OCI-LY1 (cell line): Measurements from ENCODE around the gene TFPI2.

Experiments used
- H2AFZ ChIP-seq: fragments of 200-600 bp; sonication (generic), shearing (Covaris generic); 2 replicates; pipeline ENCODE4 v1.6.0; 2014; ENCODE audit warnings: antibody characterized with exemption, mild to moderate bottlenecking, low read length
- H3F3A ChIP-seq: fragments of 200-600 bp; sonication (generic), shearing (Covaris generic); 2 replicates; pipeline ENCODE4 v1.6.0; 2014; ENCODE audit warnings: mild to moderate bottlenecking, antibody characterized with exemption, low read length, moderate library complexity; ENCODE audit not compliant: insufficient read depth
- H3K27ac ChIP-seq: fragments of 200-600 bp; sonication (generic); 2 replicates; pipeline ENCODE4 v1.5.1; 2014; ENCODE audit warnings: low read length, mixed run types, mild to moderate bottlenecking, low read depth; ENCODE audit not compliant: poor library complexity, severe bottlenecking
- H3K27me3 ChIP-seq: fragments of 200-600 bp; sonication (generic); 2 replicates; pipeline ENCODE4 v1.6.0; 2014; ENCODE audit warnings: antibody characterized with exemption, mild to moderate bottlenecking, low read length, moderate library complexity; ENCODE audit not compliant: insufficient read depth
- H3K36me3 ChIP-seq: fragments of 200-600 bp; sonication (generic); 2 replicates; pipeline ENCODE4 v1.6.1; 2014; ENCODE audit warnings: mild to moderate bottlenecking, antibody characterized with exemption, low read length, moderate library complexity, mixed read lengths; ENCODE audit not compliant: insufficient read depth
- H3K4me1 ChIP-seq: fragments of 200-600 bp; sonication (generic); 2 replicates; pipeline ENCODE4 v1.5.1; 2014; ENCODE audit warnings: mild to moderate bottlenecking, low read length, moderate library complexity; ENCODE audit not compliant: insufficient read depth, severe bottlenecking
- H3K4me2 ChIP-seq: fragments of 200-600 bp; sonication (generic), shearing (Covaris generic); 2 replicates; pipeline ENCODE4 v1.6.1; 2014; ENCODE audit warnings: low read length
- H3K4me3 ChIP-seq: fragments of 200-600 bp; sonication (generic); 2 replicates; pipeline ENCODE4 v1.5.1; 2014; ENCODE audit warnings: low read length, low read depth, mild to moderate bottlenecking, mixed read lengths; ENCODE audit not compliant: poor library complexity, severe bottlenecking
- H3K79me2 ChIP-seq: fragments of 200-600 bp; shearing (Covaris generic); 2 replicates; pipeline ENCODE4 v1.6.1; 2016; ENCODE audit warnings: mixed run types, low read length, mixed read lengths; ENCODE audit not compliant: insufficient read depth
- H3K9ac ChIP-seq: fragments of 200-600 bp; sonication (generic), shearing (Covaris generic); 2 replicates; pipeline ENCODE4 v1.6.1; 2014; ENCODE audit warnings: mild to moderate bottlenecking, low read length, mixed read lengths
- H3K9me2 ChIP-seq: fragments of 200-600 bp; sonication (generic), shearing (Covaris generic); 2 replicates; pipeline ENCODE4 v1.6.1; 2014; ENCODE audit warnings: low read depth, mild to moderate bottlenecking, low read length, mixed read lengths
- H3K9me3 ChIP-seq: fragments of 200-600 bp; shearing (Covaris generic); 2 replicates; pipeline ENCODE4 v1.6.1; 2014; ENCODE audit warnings: low read length, mixed read lengths
- H4K20me1 ChIP-seq: fragments of 200-600 bp; sonication (generic), shearing (Covaris generic); 2 replicates; pipeline ENCODE4 v1.6.0; 2016; ENCODE audit warnings: mild to moderate bottlenecking, low read length; ENCODE audit not compliant: insufficient read depth
- EZH2 ChIP-seq: fragments of 200-600 bp; sonication (generic), shearing (Covaris generic); IDR thresholded peaks from 2 replicates; pipeline ENCODE4 v1.8.0; 2017; ENCODE audit warnings: borderline replicate concordance, mixed run types, mild to moderate bottlenecking, antibody characterized with exemption, low read length, moderate library complexity, mixed read lengths
- TF ChIP-seq, protein P1 (sequence below): fragments of 200-600 bp; sonication (generic), shearing (Covaris generic); IDR thresholded peaks from 2 replicates; pipeline ENCODE4 v1.5.1; 2017; ENCODE audit warnings: mild to moderate bottlenecking, antibody characterized with exemption, low read length, moderate library complexity, mixed read lengths

Gene TFPI2

DNA sequence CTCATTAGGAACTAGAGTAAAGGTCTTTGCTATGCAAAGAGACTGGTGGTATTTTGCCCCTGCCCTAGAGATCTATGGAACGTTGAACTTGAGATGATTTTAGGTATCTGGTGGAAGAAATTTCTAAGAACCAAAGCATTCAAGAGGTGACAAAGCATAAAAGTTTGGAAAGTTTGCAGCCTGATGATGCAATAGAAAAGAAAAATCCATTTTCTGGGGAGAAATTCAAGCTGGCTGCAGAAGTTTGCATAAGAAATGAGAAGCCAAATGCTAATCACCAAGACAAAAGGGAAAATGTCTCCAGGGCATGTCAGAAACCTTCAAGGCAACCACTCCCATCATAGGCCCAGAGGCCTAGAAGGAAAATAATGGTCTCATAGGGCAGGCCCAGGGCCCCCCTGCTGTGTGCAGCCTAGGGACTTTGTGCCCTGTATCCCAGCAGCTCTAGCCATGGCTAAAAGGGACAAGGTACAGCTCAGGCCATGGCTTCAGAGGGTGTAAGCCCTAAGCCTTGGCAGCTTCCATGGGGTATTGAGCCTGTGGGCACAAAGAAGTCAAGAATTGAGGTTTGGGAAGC lies 16.5 kb downstream of the TFPI2 start:
- H3K9ac ChIP-seq, result no peak overlapping the region
- TF ChIP-seq EZH2, result no peak
- TF ChIP-seq, protein P1, sequence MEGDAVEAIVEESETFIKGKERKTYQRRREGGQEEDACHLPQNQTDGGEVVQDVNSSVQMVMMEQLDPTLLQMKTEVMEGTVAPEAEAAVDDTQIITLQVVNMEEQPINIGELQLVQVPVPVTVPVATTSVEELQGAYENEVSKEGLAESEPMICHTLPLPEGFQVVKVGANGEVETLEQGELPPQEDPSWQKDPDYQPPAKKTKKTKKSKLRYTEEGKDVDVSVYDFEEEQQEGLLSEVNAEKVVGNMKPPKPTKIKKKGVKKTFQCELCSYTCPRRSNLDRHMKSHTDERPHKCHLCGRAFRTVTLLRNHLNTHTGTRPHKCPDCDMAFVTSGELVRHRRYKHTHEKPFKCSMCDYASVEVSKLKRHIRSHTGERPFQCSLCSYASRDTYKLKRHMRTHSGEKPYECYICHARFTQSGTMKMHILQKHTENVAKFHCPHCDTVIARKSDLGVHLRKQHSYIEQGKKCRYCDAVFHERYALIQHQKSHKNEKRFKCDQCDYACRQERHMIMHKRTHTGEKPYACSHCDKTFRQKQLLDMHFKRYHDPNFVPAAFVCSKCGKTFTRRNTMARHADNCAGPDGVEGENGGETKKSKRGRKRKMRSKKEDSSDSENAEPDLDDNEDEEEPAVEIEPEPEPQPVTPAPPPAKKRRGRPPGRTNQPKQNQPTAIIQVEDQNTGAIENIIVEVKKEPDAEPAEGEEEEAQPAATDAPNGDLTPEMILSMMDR, result no peak
- no peak overlapping the region for H3K27ac ChIP-seq
- H3K27me3 ChIP-seq, result no peaks in the 10 kb centered on the region
- 0 out of 2 replicates have a peak, but pooled peaks cover 3% of the 10 kb centered on the region for H3K9me3 ChIP-seq
- no peak overlapping the region for H3K4me2 ChIP-seq
- H3K9me2 ChIP-seq, result no peaks in the 10 kb centered on the region; the same call in 1 of the 2 replicates
- no peak overlapping the region for H2AFZ ChIP-seq
- H3K36me3 ChIP-seq, result no peaks in the 10 kb centered on the region
- no peaks in the 10 kb centered on the region for H3K79me2 ChIP-seq
- no peaks in the 10 kb centered on the region for H4K20me1 ChIP-seq
- no peaks in the 10 kb centered on the region for H3F3A ChIP-seq
- no peak overlapping the region for H3K4me3 ChIP-seq
- no peaks in the 10 kb centered on the region for H3K4me1 ChIP-seq

DNA sequence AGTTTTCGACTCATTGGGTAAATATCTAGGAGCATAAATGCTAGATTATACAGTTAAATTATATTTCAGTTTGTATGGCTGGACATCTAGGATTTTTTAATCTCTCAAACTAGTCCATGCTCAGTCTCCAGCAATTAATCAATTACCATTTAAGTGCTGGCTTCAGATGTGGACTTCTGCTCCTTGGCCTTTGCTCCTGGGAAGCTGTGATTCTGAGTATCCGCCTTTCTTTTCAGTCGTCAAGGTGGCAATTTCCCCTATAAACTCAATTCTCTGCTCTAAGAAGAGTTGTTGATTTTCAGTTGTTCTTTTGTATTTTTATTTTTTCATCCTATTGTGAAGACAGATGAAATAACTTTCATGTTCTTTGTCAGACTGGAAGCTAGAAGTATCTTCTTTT lies 23.7 kb downstream of the TFPI2 start:
- H3K27me3 ChIP-seq, result no peaks in the 10 kb centered on the region
- no peak overlapping the region for H3K4me3 ChIP-seq
- no peaks in the 10 kb centered on the region for H3K36me3 ChIP-seq
- H3K79me2 ChIP-seq, result no peaks in the 10 kb centered on the region
- no peak overlapping the region for H3K27ac ChIP-seq
- H3K9me2 ChIP-seq, result no peaks in the 10 kb centered on the region; the same call in 1 of the 2 replicates
- TF ChIP-seq, protein P1, result no peak
- no peak for TF ChIP-seq EZH2
- H4K20me1 ChIP-seq, result no peaks in the 10 kb centered on the region
- H2AFZ ChIP-seq, result no peak overlapping the region
- H3K9ac ChIP-seq, result no peak overlapping the region
- H3F3A ChIP-seq, result no peaks in the 10 kb centered on the region
- H3K4me1 ChIP-seq, result no peaks in the 10 kb centered on the region
- H3K4me2 ChIP-seq, result no peak overlapping the region
- no peaks in the 10 kb centered on the region for H3K9me3 ChIP-seq

DNA sequence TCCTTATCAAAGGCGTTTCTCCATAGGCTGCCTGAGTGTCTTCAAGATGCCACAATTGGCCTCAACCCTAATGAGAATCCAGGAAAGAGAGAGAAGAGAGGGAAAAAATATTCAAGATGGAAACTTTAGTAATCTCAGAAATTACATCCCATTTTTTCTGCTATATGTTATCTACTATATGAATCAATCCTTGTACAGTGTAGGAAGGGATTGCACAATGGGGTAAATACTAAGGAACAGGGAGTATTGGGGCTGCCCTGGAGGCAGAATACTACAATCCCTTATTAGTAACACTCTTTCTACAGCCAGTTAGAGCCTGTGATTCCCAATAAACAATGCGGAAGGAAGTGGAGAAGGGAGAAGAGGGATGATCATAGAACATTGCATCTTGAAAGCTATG lies 27.9 kb downstream of the TFPI2 start:
- H3F3A ChIP-seq, result no peaks in the 10 kb centered on the region
- H3K9me3 ChIP-seq, result no peaks in the 10 kb centered on the region
- no peak overlapping the region for H3K4me2 ChIP-seq
- no peak overlapping the region for H3K4me3 ChIP-seq
- H3K27ac ChIP-seq, result no peak overlapping the region
- H3K9ac ChIP-seq, result no peak overlapping the region
- no peaks in the 10 kb centered on the region for H3K4me1 ChIP-seq
- no peaks in the 10 kb centered on the region for H4K20me1 ChIP-seq
- no peaks in the 10 kb centered on the region for H3K79me2 ChIP-seq
- no peaks in the 10 kb centered on the region for H3K36me3 ChIP-seq
- H3K27me3 ChIP-seq, result no peaks in the 10 kb centered on the region
- no peak overlapping the region for H2AFZ ChIP-seq
- TF ChIP-seq, protein P1, result no peak
- no peak for TF ChIP-seq EZH2
- no peaks in the 10 kb centered on the region; the same call in 1 of the 2 replicates for H3K9me2 ChIP-seq
